ENCODE results near the gene FTO. TPM values are rescaled to one million over a fixed set of nuclear protein-coding genes. Genes with fewer than 3 reads are reported as not detected.

Gene FTO
- polyA plus RNA-seq, 1 donor from 2014 or later, result 80.1 TPM

DNA sequence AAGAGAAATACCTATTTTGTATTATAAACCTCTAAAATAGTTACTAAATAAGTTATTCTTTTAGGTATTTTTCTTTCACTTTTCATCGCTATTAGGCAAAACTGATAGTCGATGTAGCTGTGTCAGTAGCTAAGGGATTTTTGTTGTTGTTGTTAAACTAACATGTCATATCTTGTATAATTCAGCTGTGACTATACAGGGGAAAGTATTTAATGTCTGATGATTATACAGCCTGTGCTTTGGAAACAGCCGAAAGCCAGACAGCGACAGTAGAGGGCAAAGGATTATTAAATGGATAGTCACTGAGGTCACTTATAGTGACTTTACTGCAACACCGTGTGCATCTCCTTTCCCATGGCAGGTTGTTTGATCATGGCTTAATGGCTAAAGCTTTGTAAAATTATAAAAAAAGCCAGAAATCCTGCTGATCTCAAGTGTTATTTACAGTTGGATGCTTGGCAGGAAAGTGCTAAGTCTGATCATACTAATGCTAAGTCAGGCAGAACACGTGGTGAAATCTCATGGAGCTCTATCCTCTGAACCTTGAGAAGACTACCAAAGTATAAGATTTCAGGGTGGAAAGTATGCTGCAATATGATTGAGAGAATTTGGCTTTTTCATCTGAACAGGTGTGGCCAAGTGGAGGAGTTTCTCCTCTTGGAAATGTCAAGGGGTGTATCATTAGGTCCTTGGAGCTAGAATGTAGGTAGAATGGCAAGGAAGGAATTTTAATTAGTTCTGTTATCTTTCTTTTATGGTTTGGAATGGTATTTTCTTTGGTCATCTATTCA, 88.4 kb downstream of the FTO start:
- Histone ChIP-seq H3F3A (ENCODE audit: insufficient read depth, low read length, poor library complexity, severe bottlenecking) (no peaks in the 10 kb centered on the region), H3K9me3 (ENCODE audit: low read length) (no peaks in the 10 kb centered on the region), H2AFZ (ENCODE audit: low read depth, low read length) (no peak overlapping the region), H3K9ac (ENCODE audit: low read length) (no peak overlapping the region), H3K4me3 (ENCODE audit: low read length) (no peak overlapping the region), H4K20me1 (ENCODE audit: insufficient read depth) (no peaks in the 10 kb centered on the region), H3K4me2 (ENCODE audit: low read length) (no peak overlapping the region), H3K79me2 (replicated peaks; ENCODE audit: insufficient read depth, low read length) (no peaks in the 10 kb centered on the region), H3K27ac (ENCODE audit: low read length) (no peak overlapping the region), H3K36me3 (ENCODE audit: insufficient read depth, low read length) (no peaks in the 10 kb centered on the region), H3K9me2 (ENCODE audit: insufficient read depth, low read length) (no peaks in the 10 kb centered on the region), H3K27me3 (ENCODE audit: insufficient read depth, low read depth, low read length) (no peaks in the 10 kb centered on the region)
- no peak for TF ChIP-seq EZH2 (IDR thresholded peaks at IDR 0.05; ENCODE audit: borderline replicate concordance, insufficient read depth, low read length, poor library complexity, severe bottlenecking)
- TF ChIP-seq SMC3 (conservative IDR thresholded peaks at IDR 0.05; ENCODE audit: poor library complexity), result no peak
- no peak for TF ChIP-seq EP300 (conservative IDR thresholded peaks at IDR 0.05; ENCODE audit: poor library complexity, severe bottlenecking)
- TF ChIP-seq MXI1 (conservative IDR thresholded peaks at IDR 0.05; ENCODE audit: poor library complexity, severe bottlenecking), result no peak
- no peak for TF ChIP-seq POLR2AphosphoS5 (IDR thresholded peaks at IDR 0.05)
- TF ChIP-seq, protein P1, sequence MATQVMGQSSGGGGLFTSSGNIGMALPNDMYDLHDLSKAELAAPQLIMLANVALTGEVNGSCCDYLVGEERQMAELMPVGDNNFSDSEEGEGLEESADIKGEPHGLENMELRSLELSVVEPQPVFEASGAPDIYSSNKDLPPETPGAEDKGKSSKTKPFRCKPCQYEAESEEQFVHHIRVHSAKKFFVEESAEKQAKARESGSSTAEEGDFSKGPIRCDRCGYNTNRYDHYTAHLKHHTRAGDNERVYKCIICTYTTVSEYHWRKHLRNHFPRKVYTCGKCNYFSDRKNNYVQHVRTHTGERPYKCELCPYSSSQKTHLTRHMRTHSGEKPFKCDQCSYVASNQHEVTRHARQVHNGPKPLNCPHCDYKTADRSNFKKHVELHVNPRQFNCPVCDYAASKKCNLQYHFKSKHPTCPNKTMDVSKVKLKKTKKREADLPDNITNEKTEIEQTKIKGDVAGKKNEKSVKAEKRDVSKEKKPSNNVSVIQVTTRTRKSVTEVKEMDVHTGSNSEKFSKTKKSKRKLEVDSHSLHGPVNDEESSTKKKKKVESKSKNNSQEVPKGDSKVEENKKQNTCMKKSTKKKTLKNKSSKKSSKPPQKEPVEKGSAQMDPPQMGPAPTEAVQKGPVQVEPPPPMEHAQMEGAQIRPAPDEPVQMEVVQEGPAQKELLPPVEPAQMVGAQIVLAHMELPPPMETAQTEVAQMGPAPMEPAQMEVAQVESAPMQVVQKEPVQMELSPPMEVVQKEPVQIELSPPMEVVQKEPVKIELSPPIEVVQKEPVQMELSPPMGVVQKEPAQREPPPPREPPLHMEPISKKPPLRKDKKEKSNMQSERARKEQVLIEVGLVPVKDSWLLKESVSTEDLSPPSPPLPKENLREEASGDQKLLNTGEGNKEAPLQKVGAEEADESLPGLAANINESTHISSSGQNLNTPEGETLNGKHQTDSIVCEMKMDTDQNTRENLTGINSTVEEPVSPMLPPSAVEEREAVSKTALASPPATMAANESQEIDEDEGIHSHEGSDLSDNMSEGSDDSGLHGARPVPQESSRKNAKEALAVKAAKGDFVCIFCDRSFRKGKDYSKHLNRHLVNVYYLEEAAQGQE (IDR thresholded peaks at IDR 0.05; ENCODE audit: borderline replicate concordance), result no peak
- TF ChIP-seq TAF1 (IDR thresholded peaks at IDR 0.05; ENCODE audit: low read depth), result no peak
- TF ChIP-seq, protein P2, sequence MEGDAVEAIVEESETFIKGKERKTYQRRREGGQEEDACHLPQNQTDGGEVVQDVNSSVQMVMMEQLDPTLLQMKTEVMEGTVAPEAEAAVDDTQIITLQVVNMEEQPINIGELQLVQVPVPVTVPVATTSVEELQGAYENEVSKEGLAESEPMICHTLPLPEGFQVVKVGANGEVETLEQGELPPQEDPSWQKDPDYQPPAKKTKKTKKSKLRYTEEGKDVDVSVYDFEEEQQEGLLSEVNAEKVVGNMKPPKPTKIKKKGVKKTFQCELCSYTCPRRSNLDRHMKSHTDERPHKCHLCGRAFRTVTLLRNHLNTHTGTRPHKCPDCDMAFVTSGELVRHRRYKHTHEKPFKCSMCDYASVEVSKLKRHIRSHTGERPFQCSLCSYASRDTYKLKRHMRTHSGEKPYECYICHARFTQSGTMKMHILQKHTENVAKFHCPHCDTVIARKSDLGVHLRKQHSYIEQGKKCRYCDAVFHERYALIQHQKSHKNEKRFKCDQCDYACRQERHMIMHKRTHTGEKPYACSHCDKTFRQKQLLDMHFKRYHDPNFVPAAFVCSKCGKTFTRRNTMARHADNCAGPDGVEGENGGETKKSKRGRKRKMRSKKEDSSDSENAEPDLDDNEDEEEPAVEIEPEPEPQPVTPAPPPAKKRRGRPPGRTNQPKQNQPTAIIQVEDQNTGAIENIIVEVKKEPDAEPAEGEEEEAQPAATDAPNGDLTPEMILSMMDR (IDR thresholded peaks at IDR 0.05; ENCODE audit: poor library complexity, severe bottlenecking), result no peak
- TF ChIP-seq RAD21 (conservative IDR thresholded peaks at IDR 0.05), result no peak

GRCh38 chr16:53803451-53803850, 99.5 kb downstream of the FTO start:
- no peak for TF ChIP-seq EZH2 (IDR thresholded peaks at IDR 0.05; ENCODE audit: borderline replicate concordance, insufficient read depth, low read length, poor library complexity, severe bottlenecking)
- no peak for TF ChIP-seq SMC3 (conservative IDR thresholded peaks at IDR 0.05; ENCODE audit: poor library complexity)
- TF ChIP-seq POLR2AphosphoS5 (IDR thresholded peaks at IDR 0.05), result no peak
- TF ChIP-seq RAD21 (conservative IDR thresholded peaks at IDR 0.05), result no peak
- TF ChIP-seq MXI1 (conservative IDR thresholded peaks at IDR 0.05; ENCODE audit: poor library complexity, severe bottlenecking), result no peak
- no peak for TF ChIP-seq TAF1 (IDR thresholded peaks at IDR 0.05; ENCODE audit: low read depth)
- TF ChIP-seq, protein P2 (IDR thresholded peaks at IDR 0.05; ENCODE audit: poor library complexity, severe bottlenecking), result no peak
- no peak for TF ChIP-seq EP300 (conservative IDR thresholded peaks at IDR 0.05; ENCODE audit: poor library complexity, severe bottlenecking)
- TF ChIP-seq, protein P1 (IDR thresholded peaks at IDR 0.05; ENCODE audit: borderline replicate concordance), result no peak
- H3K4me2 ChIP-seq (ENCODE audit: low read length), result no peak overlapping the region
- H3K9me2 ChIP-seq (ENCODE audit: insufficient read depth, low read length), result no peaks in the 10 kb centered on the region
- no peaks in the 10 kb centered on the region for H4K20me1 ChIP-seq (ENCODE audit: insufficient read depth)
- no peaks in the 10 kb centered on the region for H3K27me3 ChIP-seq (ENCODE audit: insufficient read depth, low read depth, low read length)
- no peak overlapping the region for H3K4me3 ChIP-seq (ENCODE audit: low read length)
- no peak overlapping the region for H3K9ac ChIP-seq (ENCODE audit: low read length)
- H2AFZ ChIP-seq (ENCODE audit: low read depth, low read length), result no peak overlapping the region
- H3F3A ChIP-seq (ENCODE audit: insufficient read depth, low read length, poor library complexity, severe bottlenecking), result no peaks in the 10 kb centered on the region
- H3K27ac ChIP-seq (ENCODE audit: low read length), result no peak overlapping the region
- no peaks in the 10 kb centered on the region for H3K9me3 ChIP-seq (ENCODE audit: low read length)
- H3K36me3 ChIP-seq (ENCODE audit: insufficient read depth, low read length), result no peaks in the 10 kb centered on the region
- H3K79me2 ChIP-seq (replicated peaks; ENCODE audit: insufficient read depth, low read length), result peaks cover 17% of the 10 kb centered on the region

Data from neural cell (in vitro differentiated cells).